Right cardiac atrium (tissue), 5 donors: ENCODE results near the gene SAMD5. TPM values are rescaled to one million over a fixed set of nuclear protein-coding genes. Genes with fewer than 3 reads are reported as not detected.

Experiments
- ATAC-seq, 2 donors: fragments of 200-7000 bp; cut with Tn5 transposase; one replicate each; pipeline versions ENCODE4 v1.8.0 to v1.9.1; 2020; ENCODE audit warnings: moderate library complexity in 2 of 2, mild to moderate bottlenecking in 1 of 2
- DNase-seq, 3 donors: peaks; one replicate each; pipeline ENCODE4 v3.0.0-alpha.2; 2020
- H3K27ac ChIP-seq: one replicate; pipeline ENCODE4 v1.5.1; 2013; ENCODE audit warnings: mild to moderate bottlenecking, low read length, control low read depth, moderate library complexity
- H3K27me3 ChIP-seq: one replicate; pipeline ENCODE4 v1.6.1; 2013; ENCODE audit not compliant: control insufficient read depth, insufficient read depth
- H3K4me1 ChIP-seq: one replicate; pipeline ENCODE4 v1.6.1; 2013; ENCODE audit warnings: low read length; ENCODE audit not compliant: control insufficient read depth, insufficient read depth
- H3K4me3 ChIP-seq: one replicate; pipeline ENCODE4 v1.5.1; 2013; ENCODE audit warnings: low read length, control low read depth
- H3K9me3 ChIP-seq: one replicate; pipeline ENCODE4 v1.6.1; 2013; ENCODE audit warnings: low read length; ENCODE audit not compliant: control insufficient read depth
- WGBS: extraction: QIAGEN DNeasy Blood & Tissue Kit; methylation state at CpG from one replicate; pipeline ENCODE4 v1.1.7; 2013; 5-methylcytosine and 5-hydroxymethylcytosine counted together
- intact Hi-C, 4 donors: fragments of 100-400 bp; cut with DNase I; formaldehyde crosslinking; loops; one replicate each; pipeline versions ENCODE4 v1.11.0 to v1.14.0; 2022 to 2023
- polyA plus RNA-seq: library from polyadenylated mRNA; stranded (reverse); fragments of 200-250 nt; gene quantifications from one replicate; pipeline ENCODE4 v1.2.3, GENCODE V29; 2013
- total RNA-seq, 4 donors: library from RNA; stranded (reverse); fragmentation: NEBNext Ultra II Directional; extraction: Animal tissue kit (Norgen Biotek cat#: 25700); gene quantifications; one replicate each; pipeline ENCODE4 v1.2.1, GENCODE V29; 2021
- donor health status: healthy with polysubstance abuse.
- donor health status: DM: no; HTN: yes; CAD: no.
- donor health status: DM: no; HTN: no; CAD: no.
- donor health status: DM: no; HTN: yes; CAD: no; lungs with severe emphysema.
- donor health status: DM: yes; HTN: yes; CAD: no.

The SAMD5 gene
- total and polyA plus RNA-seq, 5 donors, result 1.0 to 2.9 (median 1.8) TPM

DNA sequence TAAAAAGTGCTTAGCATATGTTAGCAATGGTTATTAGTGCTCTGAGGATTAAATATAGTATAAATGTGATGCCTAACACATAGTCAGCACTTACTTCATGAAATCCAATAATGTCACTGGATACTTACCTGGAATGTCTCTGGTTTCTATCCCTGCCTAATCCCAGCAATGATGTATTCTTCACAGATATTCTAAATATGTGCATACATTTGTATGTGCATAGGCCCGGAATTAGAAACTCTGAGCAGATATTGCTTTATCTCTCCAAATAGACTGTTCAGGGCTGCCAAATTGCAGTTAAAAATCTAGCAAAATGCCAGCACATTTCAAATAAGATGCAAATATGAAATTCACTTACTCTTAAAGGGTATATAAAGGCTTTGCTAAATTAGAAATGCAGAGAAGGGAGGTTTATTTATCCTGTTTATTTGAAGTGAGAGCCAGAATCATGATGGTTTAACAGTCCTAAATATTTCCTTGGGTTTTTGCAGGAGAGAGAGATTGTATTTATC lies 81.3 kb downstream of the SAMD5 start:
- DNase-seq, result no peak
- Histone ChIP-seq H3K27me3 (no peaks in the 10 kb centered on the region), H3K9me3 (no peaks in the 10 kb centered on the region), H3K4me3 (no peak overlapping the region), H3K27ac (no peak overlapping the region), H3K4me1 (peaks cover 2% of the 10 kb centered on the region)
- ATAC-seq, result no peak
- WGBS, result 18% methylated on average over 1 of the region's 1 CpG
- intact Hi-C loops, result no loop called here

DNA sequence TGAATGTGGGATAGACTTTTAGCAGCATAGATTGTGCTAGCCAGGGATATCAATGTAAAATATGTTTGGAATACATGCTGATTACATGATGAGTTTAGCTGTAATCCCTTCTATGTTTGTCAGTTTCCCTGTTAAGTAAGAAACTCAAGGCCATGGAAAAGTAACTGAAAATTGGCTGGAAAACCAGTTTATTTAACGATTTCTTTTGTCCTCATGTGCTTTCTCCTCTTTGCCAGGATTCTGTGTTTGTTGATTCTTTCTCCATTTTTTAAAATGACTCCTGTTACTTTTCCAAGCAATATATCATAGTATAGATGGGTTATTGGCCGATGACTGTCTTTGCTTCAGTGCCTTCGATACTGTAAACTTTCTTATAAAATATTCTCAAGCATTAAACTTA lies 87.5 kb downstream of the SAMD5 start:
- H3K4me3 ChIP-seq, result no peak overlapping the region
- intact Hi-C loops, result no loop called here
- H3K4me1 ChIP-seq, result no peaks in the 10 kb centered on the region
- no peak for DNase-seq
- H3K27me3 ChIP-seq, result no peaks in the 10 kb centered on the region
- no peak overlapping the region for H3K27ac ChIP-seq
- no peak for ATAC-seq
- WGBS, result 79% methylated on average over 3 of the region's 3 CpGs
- H3K9me3 ChIP-seq, result no peaks in the 10 kb centered on the region

DNA sequence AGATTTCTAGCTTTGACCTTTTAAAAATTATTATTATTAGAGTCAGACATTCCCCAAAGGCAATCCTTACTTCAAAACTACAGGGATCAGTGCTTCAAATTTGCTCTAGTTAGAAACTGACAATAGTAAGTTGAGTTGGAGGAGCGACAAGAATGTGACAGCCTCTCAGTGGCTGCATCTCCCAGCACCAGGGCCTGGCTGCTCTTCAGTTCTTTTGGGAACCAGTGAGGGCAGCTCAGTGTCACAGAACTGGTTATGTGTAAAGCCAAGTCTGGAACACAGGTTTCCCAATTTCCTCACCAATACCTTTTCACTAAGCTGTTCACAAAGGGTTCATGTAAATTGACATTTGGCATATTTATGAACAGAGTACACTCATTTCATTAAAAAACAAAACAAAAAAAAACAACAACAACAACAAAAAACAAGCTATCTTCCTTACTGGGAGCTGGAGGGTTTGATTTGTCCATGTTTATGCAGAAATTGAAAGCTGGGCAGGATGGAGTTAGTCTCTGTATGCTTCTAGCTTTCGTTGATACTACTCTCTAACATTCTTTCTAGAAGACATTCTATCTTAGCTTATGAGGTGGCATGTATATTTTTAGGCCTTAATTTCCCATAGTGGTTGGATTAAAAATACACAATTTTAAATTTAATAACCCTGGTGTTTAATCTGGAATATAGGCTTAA lies 95.0 kb downstream of the SAMD5 start:
- Histone ChIP-seq H3K27me3 (no peaks in the 10 kb centered on the region), H3K4me3 (no peak overlapping the region), H3K4me1 (peaks cover 2% of the 10 kb centered on the region), H3K9me3 (no peaks in the 10 kb centered on the region), H3K27ac (no peak overlapping the region)
- WGBS, result 58% methylated on average over 2 of the region's 2 CpGs
- ATAC-seq (peak; percentile 91 to 93), DNase-seq (peak; percentile 39 to 77 (median 69))
- intact Hi-C loops, result loop anchor here in 1 of 4 donors (1.0 kb wide), 1 partner anchor 16 kb away; no protein-coding TSS in a partner anchor

DNA sequence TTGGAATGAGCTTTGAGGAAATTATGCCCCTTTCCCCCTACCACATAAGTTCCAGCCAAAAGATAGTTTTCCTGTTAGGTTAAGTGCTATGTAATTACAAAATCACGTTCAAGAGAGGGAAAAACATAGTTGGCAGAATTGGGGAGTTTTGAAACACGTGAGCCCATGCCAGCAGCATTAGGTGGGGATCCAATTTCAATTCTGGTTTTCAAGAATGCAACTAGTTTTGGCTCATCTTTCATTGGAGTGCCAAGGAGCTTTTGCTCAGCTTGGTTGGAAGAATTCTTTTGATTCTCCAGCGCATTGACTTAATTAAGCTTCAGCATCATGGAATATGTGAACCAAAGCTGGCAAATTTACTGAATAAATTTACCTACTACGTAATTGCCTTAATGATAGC lies 95.9 kb downstream of the SAMD5 start:
- Histone ChIP-seq H3K27ac (peak overlapping the region; percentile 13), H3K4me1 (peaks cover 3% of the 10 kb centered on the region), H3K4me3 (no peak overlapping the region), H3K27me3 (no peaks in the 10 kb centered on the region), H3K9me3 (no peaks in the 10 kb centered on the region)
- WGBS, result 65% methylated on average over 4 of the region's 4 CpGs
- no peak for DNase-seq
- intact Hi-C loops, result loop anchor here in 1 of 4 donors (1.0 kb wide), 1 partner anchor 15 kb away; no protein-coding TSS in a partner anchor
- ATAC-seq, result no peak

DNA sequence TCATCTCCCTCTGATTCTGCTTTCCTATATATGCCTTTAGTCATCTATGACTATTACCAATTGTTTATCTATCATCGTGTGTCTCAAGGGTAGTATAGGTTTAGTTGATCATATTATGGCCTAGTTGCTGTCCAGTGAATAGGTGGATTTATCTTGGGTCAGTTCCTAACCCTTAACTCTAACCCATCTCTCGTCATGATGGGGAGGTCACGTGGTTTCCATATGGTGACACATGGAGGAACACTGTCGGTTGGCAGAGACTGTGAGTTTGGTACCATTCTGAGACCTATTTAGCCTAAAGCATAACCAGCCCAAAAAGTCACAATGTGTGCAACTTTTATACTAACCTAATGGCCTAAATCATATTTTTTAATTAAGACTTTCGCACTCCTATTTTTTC lies 103.5 kb downstream of the SAMD5 start:
- Histone ChIP-seq H3K27me3 (no peaks in the 10 kb centered on the region), H3K27ac (no peak overlapping the region), H3K4me3 (no peak overlapping the region), H3K4me1 (peaks cover 2% of the 10 kb centered on the region), H3K9me3 (no peaks in the 10 kb centered on the region)
- no peak for DNase-seq
- no peak for ATAC-seq
- intact Hi-C loops, result no loop called here
- 91% methylated on average over 5 of the region's 5 CpGs for WGBS

DNA sequence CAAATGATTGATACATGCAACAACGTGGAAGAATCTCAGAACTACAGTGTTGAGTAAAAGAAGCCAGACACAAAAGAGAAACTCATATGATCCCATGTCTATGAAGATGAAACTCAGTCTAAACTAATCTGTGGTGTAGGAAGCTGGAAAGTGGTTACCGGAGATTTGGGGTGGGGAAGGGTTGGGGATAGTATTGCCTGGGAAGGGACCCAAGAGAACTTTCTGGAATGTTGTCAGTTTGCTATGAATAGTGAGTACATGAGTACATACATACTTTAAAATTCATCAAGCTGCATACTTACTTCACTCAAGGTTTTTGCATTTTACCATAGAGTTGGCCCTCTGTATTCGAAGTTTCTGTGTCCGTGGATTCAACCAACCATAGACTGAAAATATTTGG lies 106.0 kb downstream of the SAMD5 start:
- ATAC-seq (no peak), DNase-seq (no peak)
- Histone ChIP-seq H3K4me3 (no peak overlapping the region), H3K27ac (no peak overlapping the region), H3K4me1 (no peaks in the 10 kb centered on the region), H3K27me3 (no peaks in the 10 kb centered on the region), H3K9me3 (no peaks in the 10 kb centered on the region)
- WGBS, result 69% methylated on average over 4 of the region's 4 CpGs
- intact Hi-C loops, result no loop called here

DNA sequence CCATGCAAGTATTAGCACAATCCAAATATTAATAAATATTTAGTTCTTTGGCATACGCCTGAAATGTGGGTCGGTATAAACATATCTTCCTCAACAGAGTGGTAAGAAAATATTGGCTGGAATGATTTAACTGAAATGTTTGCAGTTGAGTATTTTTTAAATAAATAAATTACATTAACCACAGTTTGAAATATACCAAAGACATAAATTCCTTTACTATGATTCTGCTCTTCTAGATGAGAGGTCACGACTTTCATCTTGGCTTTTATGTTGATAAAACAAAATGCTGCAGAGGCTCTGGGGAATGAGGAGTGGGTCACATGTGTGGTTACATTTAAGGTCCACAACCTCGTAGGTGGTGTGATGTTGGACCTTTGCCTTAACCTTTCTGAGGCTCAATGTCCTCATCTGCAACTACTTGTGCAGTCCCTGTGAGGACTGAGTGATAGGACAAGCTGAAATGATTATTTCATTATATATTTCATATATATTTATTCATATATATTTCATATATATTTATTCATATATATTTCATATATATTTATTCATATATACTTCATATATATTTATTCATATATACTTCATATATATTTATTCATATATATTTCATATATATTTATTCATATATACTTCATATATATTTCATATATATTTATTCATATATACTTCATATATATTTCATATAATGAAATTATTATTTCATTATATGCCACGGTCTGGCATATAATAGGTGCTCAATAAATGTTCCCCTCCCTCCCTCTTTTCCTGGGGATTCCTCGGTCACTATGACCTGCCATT lies 107.4 kb downstream of the SAMD5 start:
- DNase-seq (no peak), ATAC-seq (no peak)
- intact Hi-C loops, result no loop called here
- no peaks in the 10 kb centered on the region for H3K9me3 ChIP-seq
- 85% methylated on average over 6 of the region's 6 CpGs for WGBS
- no peaks in the 10 kb centered on the region for H3K4me1 ChIP-seq
- no peaks in the 10 kb centered on the region for H3K27me3 ChIP-seq
- no peak overlapping the region for H3K27ac ChIP-seq
- no peak overlapping the region for H3K4me3 ChIP-seq

DNA sequence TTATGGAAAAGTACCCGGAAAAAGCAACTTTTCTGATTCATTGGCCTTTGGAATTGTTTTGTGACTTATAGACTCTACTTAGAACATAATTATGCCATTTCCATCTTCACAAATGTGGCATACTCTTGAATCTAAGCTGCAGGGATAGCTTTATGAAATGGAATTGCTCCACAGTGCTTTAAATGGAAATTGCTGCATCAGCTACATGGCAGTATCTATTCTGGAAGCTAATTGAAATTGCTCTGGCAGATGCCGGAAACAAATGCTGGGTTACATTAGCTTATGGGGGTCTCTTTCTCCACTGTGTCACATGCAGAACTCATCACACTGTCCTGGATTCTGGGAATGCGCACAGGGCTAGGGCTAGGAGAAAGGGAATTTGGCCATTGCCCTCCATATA lies 108.9 kb downstream of the SAMD5 start:
- intact Hi-C loops, result no loop called here
- H3K9me3 ChIP-seq, result no peaks in the 10 kb centered on the region
- no peaks in the 10 kb centered on the region for H3K4me1 ChIP-seq
- no peaks in the 10 kb centered on the region for H3K27me3 ChIP-seq
- no peak for ATAC-seq
- no peak for DNase-seq
- 92% methylated on average over 3 of the region's 3 CpGs for WGBS
- H3K27ac ChIP-seq, result no peak overlapping the region
- H3K4me3 ChIP-seq, result no peak overlapping the region

DNA sequence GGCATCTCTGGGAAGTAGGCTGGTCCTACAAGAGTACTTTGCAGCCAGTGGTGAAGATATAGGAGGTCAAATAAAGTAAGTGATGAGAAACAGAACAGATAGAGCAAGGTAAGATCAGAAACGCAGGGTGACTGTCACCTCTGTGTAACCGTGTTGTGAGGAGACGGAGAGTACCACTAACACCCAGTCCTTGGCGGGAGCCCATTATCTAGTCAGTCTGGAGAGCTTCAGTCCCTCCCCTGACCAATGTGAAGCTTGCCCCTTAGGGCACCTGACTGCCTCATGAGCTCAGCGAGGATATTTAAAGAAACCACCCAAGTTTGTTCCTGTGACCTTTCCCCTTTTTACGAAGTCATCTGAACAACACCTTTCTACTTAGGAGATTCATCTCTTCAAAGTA lies 110.0 kb downstream of the SAMD5 start:
- H3K4me1 ChIP-seq, result no peaks in the 10 kb centered on the region
- H3K27ac ChIP-seq, result no peak overlapping the region
- WGBS, result 70% methylated on average over 6 of the region's 6 CpGs
- ATAC-seq (peak; percentile 57 to 58), DNase-seq (no peak)
- no peak overlapping the region for H3K4me3 ChIP-seq
- no peaks in the 10 kb centered on the region for H3K9me3 ChIP-seq
- intact Hi-C loops, result no loop called here
- H3K27me3 ChIP-seq, result no peaks in the 10 kb centered on the region

DNA sequence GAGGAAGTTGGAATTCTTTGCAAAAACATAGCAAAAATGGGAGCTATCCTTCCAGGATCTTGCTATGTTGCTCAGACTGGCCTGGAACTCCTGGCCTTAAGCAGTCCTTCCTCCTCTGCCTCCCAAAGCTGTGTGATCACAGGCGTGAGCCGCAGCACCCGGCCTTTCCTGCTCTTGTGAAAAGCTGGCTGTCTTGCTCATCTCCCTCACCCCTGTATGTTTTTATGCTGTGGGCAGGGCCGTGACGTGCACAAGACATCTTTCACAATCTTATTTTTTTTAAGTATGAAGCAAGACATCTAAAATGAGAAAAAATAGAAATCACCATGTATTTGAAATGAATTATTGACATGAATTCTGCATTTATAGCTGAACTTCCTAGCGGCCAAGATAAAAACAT lies 110.4 kb downstream of the SAMD5 start:
- Histone ChIP-seq H3K4me3 (no peak overlapping the region), H3K27me3 (no peaks in the 10 kb centered on the region), H3K27ac (peak overlapping the region; percentile 45), H3K9me3 (no peaks in the 10 kb centered on the region), H3K4me1 (no peaks in the 10 kb centered on the region)
- ATAC-seq, result peak; percentile 37 to 41
- DNase-seq, result no peak
- intact Hi-C loops, result loop anchor here in 1 of 4 donors (1.0 kb wide), 1 partner anchor 15 kb away; no protein-coding TSS in a partner anchor
- 80% methylated on average over 6 of the region's 6 CpGs for WGBS
